ENCODE measurements around the gene LTBP3. TPM values are rescaled to one million over a fixed set of nuclear protein-coding genes. Genes with fewer than 3 reads are reported as not detected.

LTBP3 gene
- total and polyA plus RNA-seq, 9 of the 15 experiments (the other 6 are each of a cell fraction or from before 2014, with no cell fraction given) = 0.06 to 20.5 (median 4.8) TPM

DNA sequence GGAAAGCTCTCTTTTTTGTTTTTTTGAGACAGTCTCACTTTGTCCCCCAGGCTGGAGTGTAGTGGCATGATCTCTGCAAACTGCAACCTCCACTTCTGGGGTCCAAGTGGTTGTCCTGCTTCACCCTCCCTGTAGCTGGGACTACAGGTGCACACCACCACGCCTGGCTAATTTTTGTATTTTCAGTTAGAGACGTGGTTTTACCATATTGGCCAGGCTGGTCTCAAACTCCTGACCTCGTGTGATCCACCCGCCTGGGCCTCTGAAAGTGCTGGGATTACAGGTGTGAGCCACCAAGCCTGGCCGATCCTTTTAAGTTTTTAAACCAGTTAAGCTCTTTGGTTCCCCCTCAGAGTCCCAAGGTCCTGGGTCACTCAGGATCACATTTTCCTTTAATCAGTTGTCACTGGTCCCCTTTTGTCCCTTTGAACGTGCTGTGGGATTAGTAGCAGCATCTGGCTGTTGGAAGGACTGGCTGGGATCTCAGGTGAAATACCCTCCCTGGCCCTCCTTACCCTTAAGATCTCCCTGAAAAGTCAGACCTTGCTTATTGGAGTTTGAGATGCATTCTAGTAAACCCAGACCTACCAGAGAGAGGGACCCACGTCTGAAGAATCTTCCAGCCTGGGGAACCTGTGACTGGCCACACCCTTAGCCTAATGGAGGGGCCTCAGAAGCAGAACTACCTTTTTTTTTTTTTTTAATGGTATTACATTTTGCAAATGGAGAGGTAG, 51.2 kb downstream of the LTBP3 start:
- peaks cover 46% of the 10 kb centered on the region for H3K36me3 ChIP-seq (ENCODE audit: control insufficient read depth, insufficient read depth, low read length)
- TSS peak; percentile 94 for BruUV-seq (replicated peaks)
- in situ Hi-C loops (cut with MboI) = loop anchor here (5.0 kb wide), 1 partner anchor 35 kb away; no protein-coding TSS in a partner anchor
- TF ChIP-seq, protein P1, sequence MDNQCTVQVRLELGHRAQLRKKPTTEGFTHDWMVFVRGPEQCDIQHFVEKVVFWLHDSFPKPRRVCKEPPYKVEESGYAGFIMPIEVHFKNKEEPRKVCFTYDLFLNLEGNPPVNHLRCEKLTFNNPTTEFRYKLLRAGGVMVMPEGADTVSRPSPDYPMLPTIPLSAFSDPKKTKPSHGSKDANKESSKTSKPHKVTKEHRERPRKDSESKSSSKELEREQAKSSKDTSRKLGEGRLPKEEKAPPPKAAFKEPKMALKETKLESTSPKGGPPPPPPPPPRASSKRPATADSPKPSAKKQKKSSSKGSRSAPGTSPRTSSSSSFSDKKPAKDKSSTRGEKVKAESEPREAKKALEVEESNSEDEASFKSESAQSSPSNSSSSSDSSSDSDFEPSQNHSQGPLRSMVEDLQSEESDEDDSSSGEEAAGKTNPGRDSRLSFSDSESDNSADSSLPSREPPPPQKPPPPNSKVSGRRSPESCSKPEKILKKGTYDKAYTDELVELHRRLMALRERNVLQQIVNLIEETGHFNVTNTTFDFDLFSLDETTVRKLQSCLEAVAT (IDR thresholded peaks at IDR 0.05) = peak; percentile 97
- TF ChIP-seq POLR3A (IDR thresholded peaks at IDR 0.05; ENCODE audit: borderline replicate concordance, extremely low read depth, insufficient read depth, insufficient read length) (peak; percentile 45), POLR3G (IDR thresholded peaks at IDR 0.05; ENCODE audit: extremely low read depth, insufficient read length, insufficient replicate concordance) (no peak), MCM5 (IDR thresholded peaks at IDR 0.05; ENCODE audit: low read depth) (no peak), RBM34 (IDR thresholded peaks at IDR 0.05; ENCODE audit: borderline replicate concordance, insufficient read depth, low read length) (no peak), ZKSCAN3 (CRISPR knock-in tag; IDR thresholded peaks at IDR 0.05) (no peak), TBP (optimal IDR thresholded peaks at IDR 0.05; ENCODE audit: low read depth, low read length) (no peak), ZFPM2 (CRISPR knock-in tag; IDR thresholded peaks at IDR 0.05) (peak; percentile 97), PHTF2 (CRISPR knock-in tag; IDR thresholded peaks at IDR 0.05) (peak; percentile 89), CREB3 (tag; conservative IDR thresholded peaks at IDR 0.05; ENCODE audit: low read depth) (no peak), JUN (IDR thresholded peaks at IDR 0.05; ENCODE audit: borderline replicate concordance, low read depth, low read length) (no peak), JUN (CRISPR knock-in tag; IDR thresholded peaks at IDR 0.05; ENCODE audit: borderline replicate concordance) (0 out of 2 replicates have a peak, but pooled peaks have one; percentile 59), NBN (IDR thresholded peaks at IDR 0.05; ENCODE audit: low read depth) (peak; percentile 84), ZNF184 (CRISPR knock-in tag; IDR thresholded peaks at IDR 0.05) (no peak), NCOR1 (IDR thresholded peaks at IDR 0.05) (peak; percentile 87), EP400 (IDR thresholded peaks at IDR 0.05) (peak; percentile 35), CGGBP1 (CRISPR knock-in tag; IDR thresholded peaks at IDR 0.05) (peak; percentile 96)
- TF ChIP-seq, protein P2, sequence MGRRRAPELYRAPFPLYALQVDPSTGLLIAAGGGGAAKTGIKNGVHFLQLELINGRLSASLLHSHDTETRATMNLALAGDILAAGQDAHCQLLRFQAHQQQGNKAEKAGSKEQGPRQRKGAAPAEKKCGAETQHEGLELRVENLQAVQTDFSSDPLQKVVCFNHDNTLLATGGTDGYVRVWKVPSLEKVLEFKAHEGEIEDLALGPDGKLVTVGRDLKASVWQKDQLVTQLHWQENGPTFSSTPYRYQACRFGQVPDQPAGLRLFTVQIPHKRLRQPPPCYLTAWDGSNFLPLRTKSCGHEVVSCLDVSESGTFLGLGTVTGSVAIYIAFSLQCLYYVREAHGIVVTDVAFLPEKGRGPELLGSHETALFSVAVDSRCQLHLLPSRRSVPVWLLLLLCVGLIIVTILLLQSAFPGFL (CRISPR knock-in tag; IDR thresholded peaks at IDR 0.05) = peak; percentile 98; the same call in 1 of the 2 replicates

More for the DNA sequence above, 51.2 kb downstream of the LTBP3 start:
- peaks cover 66% of the 10 kb centered on the region for H3K79me2 ChIP-seq (ENCODE audit: control insufficient read depth, insufficient read depth, low read length)
- peaks cover 5% of the 10 kb centered on the region for H3K9me1 ChIP-seq (ENCODE audit: control insufficient read depth, insufficient read depth, low read length)
- DNase-seq (ENCODE audit: extremely low read depth in 1 of 4, low spot score in 3 of 4) (peak in 1 of 4 experiments; percentile 92), FAIRE-seq (peak; percentile 81), ATAC-seq (peak; percentile 73)
- peak overlapping the region; percentile 94 for H3K4me2 ChIP-seq (ENCODE audit: insufficient read depth, low read length)
- H3K27ac ChIP-seq (ENCODE audit: extremely low read depth, low read depth, low read length) = peak overlapping the region; percentile 99
- peaks cover 40% of the 10 kb centered on the region for H4K20me1 ChIP-seq (replicated peaks; ENCODE audit: control insufficient read depth, insufficient read depth, low read length)
- intact Hi-C loops (cut with micrococcal nuclease) = no loop called here
- H3K27me3 ChIP-seq (ENCODE audit: control insufficient read depth in 2 of 2, insufficient read depth in 2 of 2, low read length in 2 of 2) = no peaks in the 10 kb centered on the region
- CTCF ChIA-PET (ENCODE audit: low intra/inter-chr PET ratio) = interaction anchor here (0.6 to 0.8 kb wide), 2 partner anchors 11 to 36 kb away, joined by 3 read pairs; no protein-coding TSS in a partner anchor
- no peak overlapping the region for H2AFZ ChIP-seq (ENCODE audit: low read depth, low read length)
- peak overlapping the region; percentile 84 for H3K4me3 ChIP-seq
- H3K4me1 ChIP-seq (replicated peaks in 1 of 2; ENCODE audit: control insufficient read depth in 2 of 2, insufficient read depth in 2 of 2, low read length in 2 of 2) = peaks cover 8% of the 10 kb centered on the region in 2 experiments; a peak in 4 of 5 replicates
- POLR2A ChIA-PET = interaction anchor here (0.6 to 27.6 kb wide), 53 partner anchors 8 to 1905 kb away, joined by 3 to 2118 read pairs (median 4); partner anchors contain the start of genes DPF2, FAM89B, FRMD8 and MALAT1
- WGBS (ENCODE audit: insufficient coverage, low coverage, missing lambda C conversion rate) = 1% methylated on average over 7 of the region's 7 CpGs
- H3K9ac ChIP-seq (ENCODE audit: insufficient read depth in 1 of 2, low read depth in 2 of 2, low read length in 2 of 2) = peak overlapping the region in 1 of 2 experiments; percentile 100; a peak in 2 of 4 replicates
- no peaks in the 10 kb centered on the region for H3K9me3 ChIP-seq (replicated peaks; ENCODE audit: control insufficient read depth, insufficient read depth, low read depth, low read length)
